HCT116 (cell line): ENCODE results near the gene GFOD1. TPM values are rescaled to one million over a fixed set of nuclear protein-coding genes. Genes with fewer than 3 reads are reported as not detected.

Experiments
- ATAC-seq: fragments of 200-7000 bp; cut with Tn5 transposase; 2 replicates; pipeline ENCODE4 v1.9.1; 2020; ENCODE audit warnings: mild to moderate bottlenecking, moderate library complexity
- BruUV-seq: library from RNA; stranded (reverse); fragments of 400-500 nt; replicated peaks from 2 replicates; lab custom pipeline; 2021; lab: Mats Ljungman, UMichigan
- CTCF ChIA-PET: fragments of 300-600 bp; sonication (Branson Sonifier 250); formaldehyde crosslinking; loops from one replicate; lab custom pipeline; 2021; ENCODE audit warnings: antibody characterized with exemption; lab: Charles Lee
- POLR2A ChIA-PET: fragments of 300-600, 350-600 bp; sonication (Branson Sonifier 250); formaldehyde crosslinking; loops from one replicate; lab custom pipeline; 2021; ENCODE audit warnings: antibody characterized with exemption; lab: Charles Lee
- RAD21 ChIA-PET, 2 experiments: fragments of 300-600 bp; sonication (Branson Sonifier 250); formaldehyde crosslinking; loops; one replicate each; lab custom pipeline; 2023; ENCODE audit warnings: low total read pairs in 2 of 2; ENCODE audit not compliant: uncharacterized antibody in 2 of 2, unreplicated experiment in 2 of 2, low non-redundant PET in 1 of 2; lab: Charles Lee
- DNase-seq: peaks from one replicate; pipeline ENCODE4 v3.0.0-alpha.2; 2010; ENCODE audit warnings: low read depth, low spot score
- H2AFZ ChIP-seq: fragments of 200-600 bp; shearing (Covaris generic), sonication (generic); 2 replicates; pipeline ENCODE4 v1.6.1; 2017; ENCODE audit warnings: low read depth, mixed run types, mixed read lengths, antibody characterized with exemption, low read length; ENCODE audit not compliant: poor library complexity, severe bottlenecking
- H3K27ac ChIP-seq: 2 replicates; pipeline ENCODE4 v1.5.1; 2012; ENCODE audit warnings: low read depth, low read length
- H3K27me3 ChIP-seq: fragments of 200-600 bp; sonication (generic); 2 replicates; pipeline ENCODE4 v1.6.1; 2016; ENCODE audit warnings: mixed run types, low read length, mixed read lengths; ENCODE audit not compliant: insufficient read depth
- H3K36me3 ChIP-seq, 2 experiments: fragments of 200-500 bp in 1 of 2; fragments of 200-600 bp in 1 of 2; sonication (Bioruptor generic) in 1 of 2; sonication (generic) in 1 of 2; 2 replicates each; pipeline versions ENCODE4 v1.5.1 to v1.6.1; 2014 to 2016; ENCODE audit warnings: low read length in 2 of 2, inconsistent platforms in 1 of 2, mixed read lengths in 1 of 2, mixed run types in 1 of 2; ENCODE audit not compliant: insufficient read depth in 2 of 2, control insufficient read depth in 1 of 2
- H3K4me1 ChIP-seq, 2 experiments: fragments of 200-600 bp in 1 of 2; sonication (generic) in 1 of 2; 2 replicates each; pipeline versions ENCODE4 v1.5.1 to v1.6.1; 2012 to 2017; ENCODE audit warnings: low read length in 2 of 2, inconsistent platforms in 1 of 2, mild to moderate bottlenecking in 1 of 2, mixed read lengths in 1 of 2, mixed run types in 1 of 2, moderate library complexity in 1 of 2; ENCODE audit not compliant: insufficient read depth in 2 of 2, control insufficient read depth in 1 of 2
- H3K4me2 ChIP-seq: fragments of 200-600 bp; sonication (generic); 2 replicates; pipeline ENCODE4 v1.6.1; 2017; ENCODE audit warnings: mixed run types, low read length, mixed read lengths
- H3K4me3 ChIP-seq, 2 experiments: fragments of 200-600 bp in 1 of 2; sonication (generic) in 1 of 2; replicated peaks in 1 of 2; 2 replicates each; pipeline ENCODE4 v1.5.1; 2011 to 2016; ENCODE audit warnings: low read length in 2 of 2, control low read depth in 1 of 2, low read depth in 1 of 2, mild to moderate bottlenecking in 1 of 2, mixed read lengths in 1 of 2, mixed run types in 1 of 2
- H3K79me2 ChIP-seq: fragments of 200-600 bp; sonication (generic); 2 replicates; pipeline ENCODE4 v1.6.1; 2017; ENCODE audit warnings: mild to moderate bottlenecking, mixed run types, low read length, moderate library complexity, mixed read lengths; ENCODE audit not compliant: insufficient read depth
- H3K9ac ChIP-seq: fragments of 200-600 bp; sonication (generic); 2 replicates; pipeline ENCODE4 v1.6.1; 2016; ENCODE audit warnings: low read length, mixed read lengths
- H3K9me2 ChIP-seq: fragments of 200-600 bp; sonication (generic), shearing (Covaris generic); 2 replicates; pipeline ENCODE4 v1.6.1; 2017; ENCODE audit warnings: mixed run types, mild to moderate bottlenecking, moderate library complexity; ENCODE audit not compliant: insufficient read depth
- H3K9me3 ChIP-seq, 2 experiments: fragments of 200-500 bp in 1 of 2; fragments of 200-600 bp in 1 of 2; sonication (Bioruptor generic) in 1 of 2; sonication (generic) in 1 of 2; 2 replicates each; pipeline ENCODE4 v1.6.1; 2014 to 2017; ENCODE audit warnings: low read length in 2 of 2, mixed read lengths in 2 of 2, inconsistent platforms in 1 of 2, low read depth in 1 of 2, mild to moderate bottlenecking in 1 of 2, mixed run types in 1 of 2, moderate library complexity in 1 of 2; ENCODE audit not compliant: control insufficient read depth in 1 of 2, insufficient read depth in 1 of 2
- H4K20me1 ChIP-seq: fragments of 200-600 bp; sonication (generic), shearing (Covaris generic); 2 replicates; pipeline ENCODE4 v1.6.1; 2017; ENCODE audit warnings: mixed run types, mild to moderate bottlenecking, moderate library complexity; ENCODE audit not compliant: insufficient read depth
- CEBPB ChIP-seq: IDR thresholded peaks from 2 replicates; pipeline ENCODE4 v1.6.1; 2012; ENCODE audit warnings: low read depth
- EGR1 ChIP-seq: IDR thresholded peaks from 2 replicates; pipeline ENCODE4 v1.6.1; 2012; ENCODE audit warnings: low read depth
- JUND ChIP-seq: IDR thresholded peaks from 2 replicates; pipeline ENCODE4 v1.6.1; 2012
- SIN3A ChIP-seq: IDR thresholded peaks from 2 replicates; pipeline ENCODE4 v1.6.1; 2012; ENCODE audit warnings: low read depth
- SRF ChIP-seq: IDR thresholded peaks from 2 replicates; pipeline ENCODE4 v1.6.1; 2012; ENCODE audit warnings: low read depth
- intact Hi-C: fragments of 100-400 bp; cut with micrococcal nuclease; formaldehyde crosslinking; loops from 2 replicates; pipeline ENCODE4 v1.10.0; 2022
- total RNA-seq: library from RNA; stranded (reverse); gene quantifications from one replicate; pipeline ENCODE4 v1.2.1, GENCODE V29; 2021; ENCODE audit not compliant: unreplicated experiment
- TF ChIP-seq, protein P1 (sequence below), 3 experiments: fragments of 200-600 bp in 1 of 3; sonication (generic) in 1 of 3; IDR thresholded peaks in 2 of 3; conservative IDR thresholded peaks in 1 of 3; 2 replicates each; pipeline ENCODE4 v1.5.1; 2012 to 2017; ENCODE audit warnings: low read depth in 2 of 3, low read length in 2 of 3, antibody characterized with exemption in 1 of 3, borderline replicate concordance in 1 of 3, control low read depth in 1 of 3, mild to moderate bottlenecking in 1 of 3, mixed read lengths in 1 of 3, mixed run types in 1 of 3, moderate library complexity in 1 of 3; ENCODE audit not compliant: insufficient read depth in 1 of 3
- TF ChIP-seq, protein P2 (sequence below): IDR thresholded peaks from 2 replicates; pipeline ENCODE4 v1.6.1; 2012
- TF ChIP-seq, protein P3 (sequence below): IDR thresholded peaks from 2 replicates; pipeline ENCODE4 v1.6.1; 2012
- TF ChIP-seq, protein P4 (sequence below): IDR thresholded peaks from 2 replicates; pipeline ENCODE4 v1.6.1; 2011; ENCODE audit warnings: mild to moderate bottlenecking, low read length, moderate library complexity; ENCODE audit not compliant: insufficient replicate concordance; ENCODE audit errors: extremely low read depth

Gene GFOD1
- total RNA-seq, 1 experiment from 2014 or later = 3.8 TPM

DNA sequence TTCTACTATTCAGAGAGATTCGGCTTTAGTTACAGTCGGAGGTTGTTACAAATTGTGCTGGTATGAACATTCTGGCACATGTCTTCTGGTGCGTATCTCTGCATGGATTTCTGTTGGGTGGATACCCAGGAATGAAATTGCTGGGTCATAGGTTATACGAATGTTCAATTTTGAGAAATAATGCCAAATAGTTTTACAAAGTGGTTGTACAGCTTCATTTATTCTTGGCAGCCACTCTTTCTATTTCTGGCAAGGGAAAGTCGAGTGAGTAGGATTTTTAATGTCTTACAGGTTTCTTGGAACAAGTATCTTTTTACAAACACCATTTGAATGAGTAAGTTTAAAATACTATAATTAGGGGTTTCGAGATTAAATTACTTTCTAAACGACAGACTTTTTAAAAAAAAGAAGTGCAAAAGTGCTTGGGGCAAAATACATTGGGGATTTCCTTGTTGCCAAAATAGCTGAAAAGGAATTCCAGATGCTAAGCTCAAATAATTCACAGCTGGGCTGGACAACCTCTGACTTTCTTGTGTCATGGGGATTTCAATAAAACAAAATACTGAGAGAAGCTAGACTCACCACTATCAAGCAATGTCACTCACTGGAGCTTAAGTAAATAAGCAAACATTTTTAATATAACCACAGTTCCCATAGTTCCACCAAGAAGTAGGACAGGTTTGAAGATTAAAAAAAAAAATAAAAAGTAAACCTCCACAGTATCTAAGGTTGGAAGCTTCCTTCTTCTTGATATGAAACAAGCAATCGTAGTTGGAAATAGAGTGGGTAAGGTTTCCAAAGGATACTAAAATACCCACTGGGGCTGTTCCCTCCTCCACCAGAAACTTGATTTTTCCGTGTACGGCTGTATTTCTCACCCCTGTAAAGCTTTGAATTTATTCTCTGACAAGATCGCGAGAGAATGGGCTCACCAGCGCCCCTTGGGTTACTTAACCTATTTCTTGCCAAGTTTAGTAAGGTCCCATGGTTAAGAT is 21.6 kb upstream of the GFOD1 start:
- no peak overlapping the region for H3K27ac ChIP-seq
- ChIA-PET CTCF (no interaction called here), RAD21 (no interaction called here), POLR2A (no interaction called here)
- intact Hi-C loops = no loop called here
- no peaks in the 10 kb centered on the region for H3K79me2 ChIP-seq
- H3K9me3 ChIP-seq = no peaks in the 10 kb centered on the region
- H3K27me3 ChIP-seq = no peaks in the 10 kb centered on the region
- BruUV-seq = no TSS peak
- H3K9me2 ChIP-seq = no peaks in the 10 kb centered on the region
- no peak overlapping the region for H3K9ac ChIP-seq
- no peak overlapping the region for H3K4me2 ChIP-seq
- TF ChIP-seq CEBPB = no peak
- TF ChIP-seq, protein P1, sequence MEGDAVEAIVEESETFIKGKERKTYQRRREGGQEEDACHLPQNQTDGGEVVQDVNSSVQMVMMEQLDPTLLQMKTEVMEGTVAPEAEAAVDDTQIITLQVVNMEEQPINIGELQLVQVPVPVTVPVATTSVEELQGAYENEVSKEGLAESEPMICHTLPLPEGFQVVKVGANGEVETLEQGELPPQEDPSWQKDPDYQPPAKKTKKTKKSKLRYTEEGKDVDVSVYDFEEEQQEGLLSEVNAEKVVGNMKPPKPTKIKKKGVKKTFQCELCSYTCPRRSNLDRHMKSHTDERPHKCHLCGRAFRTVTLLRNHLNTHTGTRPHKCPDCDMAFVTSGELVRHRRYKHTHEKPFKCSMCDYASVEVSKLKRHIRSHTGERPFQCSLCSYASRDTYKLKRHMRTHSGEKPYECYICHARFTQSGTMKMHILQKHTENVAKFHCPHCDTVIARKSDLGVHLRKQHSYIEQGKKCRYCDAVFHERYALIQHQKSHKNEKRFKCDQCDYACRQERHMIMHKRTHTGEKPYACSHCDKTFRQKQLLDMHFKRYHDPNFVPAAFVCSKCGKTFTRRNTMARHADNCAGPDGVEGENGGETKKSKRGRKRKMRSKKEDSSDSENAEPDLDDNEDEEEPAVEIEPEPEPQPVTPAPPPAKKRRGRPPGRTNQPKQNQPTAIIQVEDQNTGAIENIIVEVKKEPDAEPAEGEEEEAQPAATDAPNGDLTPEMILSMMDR (IDR thresholded peaks at IDR 0.05 in 2 of 3, conservative IDR thresholded peaks at IDR 0.05 in 1 of 3; ENCODE audit: borderline replicate concordance in 1 of 3, insufficient read depth in 1 of 3, low read depth in 2 of 3, low read length in 2 of 3) = no peak
- TF ChIP-seq JUND = no peak
- TF ChIP-seq SIN3A = no peak
- TF ChIP-seq EGR1 = no peak
- TF ChIP-seq, protein P2, sequence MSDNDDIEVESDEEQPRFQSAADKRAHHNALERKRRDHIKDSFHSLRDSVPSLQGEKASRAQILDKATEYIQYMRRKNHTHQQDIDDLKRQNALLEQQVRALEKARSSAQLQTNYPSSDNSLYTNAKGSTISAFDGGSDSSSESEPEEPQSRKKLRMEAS = no peak
- TF ChIP-seq, protein P3, sequence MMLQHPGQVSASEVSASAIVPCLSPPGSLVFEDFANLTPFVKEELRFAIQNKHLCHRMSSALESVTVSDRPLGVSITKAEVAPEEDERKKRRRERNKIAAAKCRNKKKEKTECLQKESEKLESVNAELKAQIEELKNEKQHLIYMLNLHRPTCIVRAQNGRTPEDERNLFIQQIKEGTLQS = no peak
- TF ChIP-seq, protein P4, sequence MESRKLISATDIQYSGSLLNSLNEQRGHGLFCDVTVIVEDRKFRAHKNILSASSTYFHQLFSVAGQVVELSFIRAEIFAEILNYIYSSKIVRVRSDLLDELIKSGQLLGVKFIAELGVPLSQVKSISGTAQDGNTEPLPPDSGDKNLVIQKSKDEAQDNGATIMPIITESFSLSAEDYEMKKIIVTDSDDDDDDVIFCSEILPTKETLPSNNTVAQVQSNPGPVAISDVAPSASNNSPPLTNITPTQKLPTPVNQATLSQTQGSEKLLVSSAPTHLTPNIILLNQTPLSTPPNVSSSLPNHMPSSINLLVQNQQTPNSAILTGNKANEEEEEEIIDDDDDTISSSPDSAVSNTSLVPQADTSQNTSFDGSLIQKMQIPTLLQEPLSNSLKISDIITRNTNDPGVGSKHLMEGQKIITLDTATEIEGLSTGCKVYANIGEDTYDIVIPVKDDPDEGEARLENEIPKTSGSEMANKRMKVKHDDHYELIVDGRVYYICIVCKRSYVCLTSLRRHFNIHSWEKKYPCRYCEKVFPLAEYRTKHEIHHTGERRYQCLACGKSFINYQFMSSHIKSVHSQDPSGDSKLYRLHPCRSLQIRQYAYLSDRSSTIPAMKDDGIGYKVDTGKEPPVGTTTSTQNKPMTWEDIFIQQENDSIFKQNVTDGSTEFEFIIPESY = no peak
- no peak for TF ChIP-seq SRF
- H3K4me3 ChIP-seq = no peak overlapping the region
- no peak for ATAC-seq
- H4K20me1 ChIP-seq = no peaks in the 10 kb centered on the region
- H2AFZ ChIP-seq = no peak overlapping the region
- no peaks in the 10 kb centered on the region for H3K36me3 ChIP-seq
- DNase-seq = no peak
- no peaks in the 10 kb centered on the region for H3K4me1 ChIP-seq
